GM12874 (cell line): ENCODE measurements around the gene CGRRF1.

Source experiments
- TF ChIP-seq, protein P1 (sequence below): IDR thresholded peaks from 2 replicates; pipeline ENCODE4 v1.5.1; 2011; ENCODE audit warnings: low read depth, mild to moderate bottlenecking, control low read depth, low read length, moderate library complexity; ENCODE audit not compliant: insufficient read depth

CGRRF1 gene

DNA sequence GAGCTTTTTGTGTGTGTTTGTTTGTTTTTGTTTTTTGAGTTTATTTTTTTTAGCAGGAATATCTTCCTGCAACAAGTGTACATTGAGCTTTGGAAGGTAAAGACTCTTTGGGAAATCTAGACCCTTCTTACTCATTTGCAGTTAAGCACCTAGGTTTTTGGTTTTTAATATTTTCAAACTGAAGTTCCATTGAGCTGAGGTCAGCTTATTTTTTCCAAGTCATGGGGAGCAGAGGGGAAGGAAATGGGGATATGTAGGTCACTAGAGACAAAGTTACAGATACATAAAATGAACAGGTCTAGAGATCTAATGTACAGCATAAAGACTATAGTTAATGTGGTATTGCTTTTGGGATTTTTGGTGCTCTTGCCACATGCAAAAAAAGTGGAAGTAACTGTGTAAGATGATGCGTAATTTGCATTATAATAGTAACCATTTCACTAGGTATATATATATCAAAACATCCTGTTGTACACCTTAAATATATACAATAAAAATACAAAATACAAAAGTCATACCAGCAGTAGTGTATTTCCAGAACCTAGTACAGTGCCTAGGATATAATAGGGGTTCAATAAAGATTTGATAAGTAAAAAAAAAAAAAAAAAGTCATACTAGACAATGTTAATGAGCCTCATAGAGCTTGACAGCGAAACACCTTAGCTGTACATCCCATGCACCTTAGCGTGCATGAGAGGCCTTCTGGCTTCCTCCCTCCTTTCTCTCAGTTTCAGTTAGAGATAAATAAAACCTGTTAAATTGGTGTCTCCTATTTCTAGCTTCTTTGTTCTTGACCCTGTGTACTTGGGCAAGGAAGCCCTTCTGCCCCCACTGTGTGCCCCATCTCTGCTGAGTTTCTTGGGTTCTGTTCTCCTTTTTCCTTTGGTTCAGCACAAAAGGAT is 22.7 kb downstream of the CGRRF1 start:
- TF ChIP-seq, protein P1, sequence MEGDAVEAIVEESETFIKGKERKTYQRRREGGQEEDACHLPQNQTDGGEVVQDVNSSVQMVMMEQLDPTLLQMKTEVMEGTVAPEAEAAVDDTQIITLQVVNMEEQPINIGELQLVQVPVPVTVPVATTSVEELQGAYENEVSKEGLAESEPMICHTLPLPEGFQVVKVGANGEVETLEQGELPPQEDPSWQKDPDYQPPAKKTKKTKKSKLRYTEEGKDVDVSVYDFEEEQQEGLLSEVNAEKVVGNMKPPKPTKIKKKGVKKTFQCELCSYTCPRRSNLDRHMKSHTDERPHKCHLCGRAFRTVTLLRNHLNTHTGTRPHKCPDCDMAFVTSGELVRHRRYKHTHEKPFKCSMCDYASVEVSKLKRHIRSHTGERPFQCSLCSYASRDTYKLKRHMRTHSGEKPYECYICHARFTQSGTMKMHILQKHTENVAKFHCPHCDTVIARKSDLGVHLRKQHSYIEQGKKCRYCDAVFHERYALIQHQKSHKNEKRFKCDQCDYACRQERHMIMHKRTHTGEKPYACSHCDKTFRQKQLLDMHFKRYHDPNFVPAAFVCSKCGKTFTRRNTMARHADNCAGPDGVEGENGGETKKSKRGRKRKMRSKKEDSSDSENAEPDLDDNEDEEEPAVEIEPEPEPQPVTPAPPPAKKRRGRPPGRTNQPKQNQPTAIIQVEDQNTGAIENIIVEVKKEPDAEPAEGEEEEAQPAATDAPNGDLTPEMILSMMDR, result no peak

DNA sequence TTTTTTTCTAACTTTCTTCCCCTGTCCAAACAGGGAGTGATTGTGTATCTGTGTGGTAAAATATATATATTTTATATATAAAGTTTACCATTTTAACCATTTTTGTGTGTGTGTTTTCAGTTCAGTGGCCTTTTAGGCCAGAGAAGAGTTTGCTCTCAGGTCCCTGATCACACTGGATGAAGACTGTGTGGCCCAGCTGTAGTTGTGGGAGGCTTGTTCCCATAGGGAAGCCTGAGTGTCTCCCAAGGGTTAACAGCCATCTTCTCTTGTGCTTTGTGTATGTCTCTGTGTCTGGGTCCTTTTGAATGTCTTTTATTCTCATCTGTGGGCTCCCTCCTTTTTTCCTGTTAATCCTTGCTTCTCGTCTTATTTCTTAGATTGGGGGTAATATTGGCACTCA is 23.4 kb downstream of the CGRRF1 start:
- TF ChIP-seq, protein P1, result no peak

DNA sequence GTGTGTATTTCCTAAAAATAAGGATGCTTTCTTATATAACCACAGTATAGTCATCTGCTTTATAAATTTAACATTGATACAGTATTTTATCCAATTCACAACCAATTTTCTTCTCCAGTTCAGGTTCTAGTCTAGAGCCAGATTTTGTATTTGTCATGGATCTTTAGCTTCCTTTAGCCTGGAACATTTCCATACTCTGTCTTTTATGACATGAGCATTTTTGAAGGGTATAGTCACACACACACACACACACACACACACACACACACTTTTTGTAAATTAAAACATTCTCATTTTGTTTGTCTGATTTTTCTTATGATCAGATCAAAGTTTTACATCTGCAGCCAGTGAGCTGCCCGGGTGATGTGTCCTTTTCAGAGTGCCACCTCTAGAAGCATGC is 25.4 kb downstream of the CGRRF1 start:
- TF ChIP-seq, protein P1, result no peak

DNA sequence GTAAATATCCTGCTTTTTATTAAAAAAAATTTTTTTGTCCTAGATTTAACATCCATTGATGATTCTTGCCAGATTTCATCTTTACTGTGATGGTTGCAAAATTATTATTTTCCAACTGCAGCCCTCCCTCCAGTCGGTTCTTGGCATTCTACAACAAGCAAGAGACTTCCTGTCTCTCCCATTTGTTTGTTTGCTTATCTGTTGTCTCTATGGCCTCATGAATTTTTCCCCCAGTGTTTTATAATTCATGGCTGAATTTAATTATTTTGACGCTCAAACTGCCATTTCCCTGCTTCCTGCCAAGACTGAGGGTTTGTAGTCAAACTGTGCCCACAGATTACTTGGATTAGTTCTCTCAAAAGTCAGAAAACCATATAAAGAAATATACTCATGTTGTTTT is 25.9 kb downstream of the CGRRF1 start:
- TF ChIP-seq, protein P1, result no peak

DNA sequence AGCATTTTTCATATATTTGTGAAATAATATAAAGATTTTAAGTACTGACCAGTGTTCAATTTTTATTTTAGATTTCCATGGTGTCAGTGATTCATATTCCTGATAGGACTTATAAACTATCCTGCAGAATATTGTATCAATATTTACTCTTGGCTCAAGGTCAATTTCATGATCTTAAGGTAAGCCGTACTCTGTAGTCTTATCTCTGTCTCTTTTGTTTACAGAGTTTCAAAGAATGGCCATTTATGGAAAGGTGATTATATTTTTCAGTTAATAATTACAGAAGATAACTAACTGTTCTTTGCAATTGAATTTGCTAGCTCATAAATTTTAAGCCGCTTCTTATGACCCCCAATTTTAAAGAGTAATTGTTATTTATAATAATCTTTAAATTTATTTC is 27.9 kb downstream of the CGRRF1 start:
- TF ChIP-seq, protein P1, result no peak

DNA sequence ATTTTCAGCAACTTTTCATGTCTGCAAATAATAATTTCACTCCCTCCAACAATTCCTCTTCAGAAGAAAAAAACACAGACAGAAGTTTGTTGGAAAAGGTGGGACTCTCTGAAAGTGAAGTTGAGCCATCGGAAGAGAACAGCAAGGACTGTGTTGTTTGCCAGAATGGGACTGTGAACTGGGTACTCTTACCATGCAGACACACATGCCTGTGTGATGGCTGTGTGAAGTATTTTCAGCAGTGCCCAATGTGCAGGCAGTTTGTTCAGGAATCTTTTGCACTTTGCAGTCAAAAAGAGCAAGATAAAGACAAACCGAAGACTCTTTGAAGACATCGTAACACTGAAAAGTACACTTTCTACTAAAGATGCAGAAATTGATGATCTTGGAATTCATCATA is 28.3 kb downstream of the CGRRF1 start:
- TF ChIP-seq, protein P1, result no peak

DNA sequence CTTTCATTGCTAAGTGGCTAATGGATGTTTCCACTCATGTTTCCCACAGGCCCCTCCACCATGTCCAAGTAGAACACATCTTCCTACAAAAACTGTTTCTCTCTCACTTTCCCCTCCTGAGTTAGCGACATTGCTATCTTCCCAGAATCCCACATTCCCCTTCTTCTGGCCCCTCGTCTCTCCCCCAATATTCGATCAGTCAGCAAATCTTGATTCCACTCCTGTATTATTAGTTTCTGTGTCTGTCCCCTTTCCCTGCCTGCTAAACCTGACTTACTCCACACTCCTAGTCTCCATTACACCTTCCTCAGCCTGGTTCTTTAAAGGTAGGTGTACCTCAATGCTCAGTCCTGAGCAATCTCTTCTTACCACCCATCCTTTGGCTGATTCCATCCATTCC is 37.9 kb downstream of the CGRRF1 start:
- TF ChIP-seq, protein P1, result no peak
